ENCODE measurements around the gene USP4.
"Not testable (repeated sequence)": the region's sequence is repeated elsewhere in the genome, so short reads cannot be mapped to it uniquely, and the experiment has no call there.

The USP4 gene

GRCh38 chr3:49339581-49339940, 292 bp downstream of the USP4 start:
- H3K4me3 ChIP-seq (ENCODE audit: control insufficient read depth, low read depth, low read length), result peak overlapping the region; percentile 82
- TF ChIP-seq, protein P1, sequence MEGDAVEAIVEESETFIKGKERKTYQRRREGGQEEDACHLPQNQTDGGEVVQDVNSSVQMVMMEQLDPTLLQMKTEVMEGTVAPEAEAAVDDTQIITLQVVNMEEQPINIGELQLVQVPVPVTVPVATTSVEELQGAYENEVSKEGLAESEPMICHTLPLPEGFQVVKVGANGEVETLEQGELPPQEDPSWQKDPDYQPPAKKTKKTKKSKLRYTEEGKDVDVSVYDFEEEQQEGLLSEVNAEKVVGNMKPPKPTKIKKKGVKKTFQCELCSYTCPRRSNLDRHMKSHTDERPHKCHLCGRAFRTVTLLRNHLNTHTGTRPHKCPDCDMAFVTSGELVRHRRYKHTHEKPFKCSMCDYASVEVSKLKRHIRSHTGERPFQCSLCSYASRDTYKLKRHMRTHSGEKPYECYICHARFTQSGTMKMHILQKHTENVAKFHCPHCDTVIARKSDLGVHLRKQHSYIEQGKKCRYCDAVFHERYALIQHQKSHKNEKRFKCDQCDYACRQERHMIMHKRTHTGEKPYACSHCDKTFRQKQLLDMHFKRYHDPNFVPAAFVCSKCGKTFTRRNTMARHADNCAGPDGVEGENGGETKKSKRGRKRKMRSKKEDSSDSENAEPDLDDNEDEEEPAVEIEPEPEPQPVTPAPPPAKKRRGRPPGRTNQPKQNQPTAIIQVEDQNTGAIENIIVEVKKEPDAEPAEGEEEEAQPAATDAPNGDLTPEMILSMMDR (conservative IDR thresholded peaks at IDR 0.05; ENCODE audit: control insufficient read depth, insufficient read depth, low read depth, low read length), result no peak
- DNase-seq (ENCODE audit: low read depth), result no peak

GRCh38 chr3:49333916-49334633, 5.8 kb downstream of the USP4 start:
- H3K4me3 ChIP-seq (ENCODE audit: control insufficient read depth, low read depth, low read length), result no peak overlapping the region
- no peak for DNase-seq (ENCODE audit: low read depth)
- TF ChIP-seq, protein P1 (conservative IDR thresholded peaks at IDR 0.05; ENCODE audit: control insufficient read depth, insufficient read depth, low read depth, low read length), result no peak

GRCh38 chr3:49333091-49333490, 6.8 kb downstream of the USP4 start:
- TF ChIP-seq, protein P1 (conservative IDR thresholded peaks at IDR 0.05; ENCODE audit: control insufficient read depth, insufficient read depth, low read depth, low read length), result no peak
- H3K4me3 ChIP-seq (ENCODE audit: control insufficient read depth, low read depth, low read length), result no peak overlapping the region
- DNase-seq (ENCODE audit: low read depth), result no peak

DNA sequence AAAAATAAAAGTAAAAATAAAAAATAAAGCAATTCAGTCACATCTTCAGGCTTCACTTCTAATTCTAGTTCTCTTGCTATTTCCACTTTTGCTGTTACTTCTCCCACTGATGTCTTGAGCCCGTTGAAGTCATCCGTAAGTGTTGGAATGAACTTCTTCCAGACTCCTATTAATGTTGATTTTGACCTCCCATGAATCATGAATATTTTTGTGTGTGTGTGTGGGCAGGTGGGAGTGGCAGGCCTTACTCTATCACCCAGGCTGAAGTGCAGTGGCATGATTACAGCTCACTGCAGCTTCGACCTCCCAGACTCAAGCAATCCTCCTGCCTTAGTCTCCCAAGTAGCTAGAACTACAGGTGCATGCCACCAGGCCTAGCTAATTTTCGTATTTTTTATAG, 10.7 kb downstream of the USP4 start:
- H3K4me3 ChIP-seq (ENCODE audit: control insufficient read depth, low read depth, low read length), result no peak overlapping the region
- no peak for DNase-seq (ENCODE audit: low read depth)
- TF ChIP-seq, protein P1 (conservative IDR thresholded peaks at IDR 0.05; ENCODE audit: control insufficient read depth, insufficient read depth, low read depth, low read length), result no peak

- not testable (repeated sequence) for DNase-seq (ENCODE audit: low read depth); H3K4me3 ChIP-seq (ENCODE audit: control insufficient read depth, low read depth, low read length)
Measured at GRCh38 chr3:49328350-49328749, 11.5 kb downstream of the USP4 start.

GRCh38 chr3:49327485-49327884, 12.4 kb downstream of the USP4 start:
- H3K4me3 ChIP-seq (ENCODE audit: control insufficient read depth, low read depth, low read length), result no peak overlapping the region
- TF ChIP-seq, protein P1 (conservative IDR thresholded peaks at IDR 0.05; ENCODE audit: control insufficient read depth, insufficient read depth, low read depth, low read length), result peak; percentile 26
- peak; percentile 14 for DNase-seq (ENCODE audit: low read depth)

GRCh38 chr3:49324768-49325167, 15.1 kb downstream of the USP4 start:
- TF ChIP-seq, protein P1 (conservative IDR thresholded peaks at IDR 0.05; ENCODE audit: control insufficient read depth, insufficient read depth, low read depth, low read length), result no peak
- no peak overlapping the region for H3K4me3 ChIP-seq (ENCODE audit: control insufficient read depth, low read depth, low read length)
- DNase-seq (ENCODE audit: low read depth), result no peak

Data from fibroblast of mammary gland (primary cell).